BJ (cell line): Measurements from ENCODE around the gene LRRC75B. TPM values are rescaled to one million over a fixed set of nuclear protein-coding genes. Genes with fewer than 3 reads are reported as not detected.
"Not testable (repeated sequence)": the region's sequence is repeated elsewhere in the genome, so short reads cannot be mapped to it uniquely, and the experiment has no call there.

Source experiments
- CTCF ChIA-PET: fragments of 350-600 bp; formaldehyde crosslinking; extraction: SDS; loops from one replicate; lab custom pipeline; 2021; ENCODE audit warnings: antibody characterized with exemption, inconsistent platforms; lab: Yijun Ruan, JAX
- POLR2A ChIA-PET: fragments of 300-600 bp; sonication (Branson Sonifier 250); formaldehyde crosslinking; extraction: SDS; loops from one replicate; lab custom pipeline; 2021; ENCODE audit warnings: antibody characterized with exemption; lab: Charles Lee
- DNase-seq: peaks from one replicate; pipeline ENCODE4 v3.0.0-alpha.2; 2011; ENCODE audit warnings: low read depth
- H3K27me3 ChIP-seq: 2 replicates; pipeline ENCODE4 v1.6.0; 2011; ENCODE audit warnings: low read length; ENCODE audit not compliant: control insufficient read depth, insufficient read depth
- H3K36me3 ChIP-seq: 2 replicates; pipeline ENCODE4 v1.5.1; 2011; ENCODE audit warnings: low read length; ENCODE audit not compliant: control insufficient read depth, insufficient read depth
- H3K4me3 ChIP-seq: 2 replicates; pipeline ENCODE4 v1.5.1; 2011; ENCODE audit warnings: low read depth, mild to moderate bottlenecking, control low read depth, low read length
- CTCF ChIP-seq: IDR thresholded peaks from 2 replicates; pipeline ENCODE4 v1.5.1; 2011; ENCODE audit warnings: low read depth, mild to moderate bottlenecking, control low read depth, inconsistent platforms, low read length, moderate library complexity; ENCODE audit not compliant: insufficient read depth
- polyA plus RNA-seq: library from polyadenylated mRNA; depleted of rRNA; stranded (reverse); fragments of >200 nt; gene quantifications from 2 replicates; pipeline ENCODE4 v1.2.3, GENCODE V29; 2011

The LRRC75B gene
- polyA plus RNA-seq, 1 experiment, result 6.5 TPM

GRCh38 chr22:24629069-24629468, 36.2 kb upstream of the LRRC75B start:
- CTCF ChIA-PET, result interaction anchor here (0.6 kb wide), 1 partner anchor 12 kb away, joined by 4 read pairs; no protein-coding TSS in a partner anchor
- TF ChIP-seq CTCF, result peak; percentile 42
- POLR2A ChIA-PET, H3K4me3 ChIP-seq, H3K27me3 ChIP-seq, H3K36me3 ChIP-seq, DNase-seq: not testable (repeated sequence)

- CTCF ChIA-PET, H3K36me3 ChIP-seq, POLR2A ChIA-PET, DNase-seq, H3K4me3 ChIP-seq, H3K27me3 ChIP-seq: not testable (repeated sequence)
These were observed 35.0 kb upstream of the LRRC75B start for GRCh38 chr22:24627911-24628310.

- H3K27me3 ChIP-seq, H3K4me3 ChIP-seq, CTCF ChIA-PET, POLR2A ChIA-PET, H3K36me3 ChIP-seq, DNase-seq: not testable (repeated sequence)
These were observed 29.7 kb upstream of the LRRC75B start for GRCh38 chr22:24622596-24622995.

GRCh38 chr22:24621244-24621643, 28.4 kb upstream of the LRRC75B start:
- CTCF ChIA-PET, POLR2A ChIA-PET, H3K4me3 ChIP-seq, DNase-seq, H3K27me3 ChIP-seq, H3K36me3 ChIP-seq: not testable (repeated sequence)

- H3K27me3 ChIP-seq, H3K36me3 ChIP-seq, DNase-seq, CTCF ChIA-PET, H3K4me3 ChIP-seq, POLR2A ChIA-PET: not testable (repeated sequence)
These were observed 21.9 kb upstream of the LRRC75B start for GRCh38 chr22:24614794-24615193.

GRCh38 chr22:24609888-24610287, 17.0 kb upstream of the LRRC75B start:
- H3K4me3 ChIP-seq, DNase-seq, CTCF ChIA-PET, POLR2A ChIA-PET, H3K36me3 ChIP-seq, H3K27me3 ChIP-seq: not testable (repeated sequence)

- H3K27me3 ChIP-seq, H3K36me3 ChIP-seq, POLR2A ChIA-PET, CTCF ChIA-PET, DNase-seq, H3K4me3 ChIP-seq: not testable (repeated sequence)
These were observed 15.5 kb upstream of the LRRC75B start for GRCh38 chr22:24608327-24608726.

GRCh38 chr22:24607429-24607983, 14.6 kb upstream of the LRRC75B start:
- H3K36me3 ChIP-seq, DNase-seq, CTCF ChIA-PET, POLR2A ChIA-PET, H3K4me3 ChIP-seq, H3K27me3 ChIP-seq: not testable (repeated sequence)

GRCh38 chr22:24606340-24606739, 13.5 kb upstream of the LRRC75B start:
- POLR2A ChIA-PET, H3K4me3 ChIP-seq, H3K27me3 ChIP-seq, H3K36me3 ChIP-seq, DNase-seq, CTCF ChIA-PET: not testable (repeated sequence)

GRCh38 chr22:24603770-24604629, 11.1 kb upstream of the LRRC75B start:
- POLR2A ChIA-PET, H3K36me3 ChIP-seq, H3K27me3 ChIP-seq, CTCF ChIA-PET, H3K4me3 ChIP-seq, DNase-seq: not testable (repeated sequence)

GRCh38 chr22:24602847-24603769, 10.2 kb upstream of the LRRC75B start, which contains the start of gene GGT1:
GGT1 (plus strand) TSS chr22:24603193; CDS start chr22:24611082, 7,889 bp downstream.
- CTCF ChIA-PET, H3K27me3 ChIP-seq, DNase-seq, H3K36me3 ChIP-seq, H3K4me3 ChIP-seq: not testable (repeated sequence)
- POLR2A ChIA-PET, result interaction anchor here (0.6 kb wide), 1 partner anchor 38 kb away, joined by 9 read pairs; no protein-coding TSS in a partner anchor
